Dermis microvascular lymphatic vessel endothelial cell (primary cell): ENCODE results near the gene TES. TPM values are rescaled to one million over a fixed set of nuclear protein-coding genes. Genes with fewer than 3 reads are reported as not detected.
"Not testable (repeated sequence)": the region's sequence is repeated elsewhere in the genome, so short reads cannot be mapped to it uniquely, and the experiment has no call there.

Source experiments
- DNase-seq, 2 donors: peaks; one replicate each; pipeline versions ENCODE4 v3.0.0 to v3.0.0-alpha.2; 2010; ENCODE audit warnings: low read depth in 2 of 2
- total RNA-seq: library from RNA; depleted of rRNA; stranded (reverse); fragments of >200 nt; gene quantifications from 2 replicates; pipeline ENCODE4 v1.2.1, GENCODE V29; 2014

The TES gene
- total RNA-seq, 1 donor from 2014 or later, result 89.5 TPM

DNA sequence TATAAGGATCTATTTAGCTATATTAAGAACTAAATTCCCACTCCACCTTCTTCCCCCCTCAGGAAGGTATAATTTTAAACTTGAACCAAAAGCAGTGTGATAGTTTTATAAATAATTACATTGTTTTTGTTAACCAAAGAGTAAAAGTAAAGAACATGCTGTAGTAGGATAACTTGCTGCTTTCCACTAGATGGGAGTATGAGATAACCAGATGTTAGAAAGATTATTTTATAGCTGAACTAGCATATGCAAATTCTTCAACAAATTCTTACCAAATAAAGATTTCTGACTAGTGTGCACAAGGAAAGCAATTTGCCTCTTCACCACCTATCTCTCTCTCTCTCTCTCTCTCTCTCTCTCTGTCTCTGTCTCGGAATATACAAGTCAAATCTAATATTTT is 31.8 kb downstream of the TES start:
- DNase-seq, result no peak

DNA sequence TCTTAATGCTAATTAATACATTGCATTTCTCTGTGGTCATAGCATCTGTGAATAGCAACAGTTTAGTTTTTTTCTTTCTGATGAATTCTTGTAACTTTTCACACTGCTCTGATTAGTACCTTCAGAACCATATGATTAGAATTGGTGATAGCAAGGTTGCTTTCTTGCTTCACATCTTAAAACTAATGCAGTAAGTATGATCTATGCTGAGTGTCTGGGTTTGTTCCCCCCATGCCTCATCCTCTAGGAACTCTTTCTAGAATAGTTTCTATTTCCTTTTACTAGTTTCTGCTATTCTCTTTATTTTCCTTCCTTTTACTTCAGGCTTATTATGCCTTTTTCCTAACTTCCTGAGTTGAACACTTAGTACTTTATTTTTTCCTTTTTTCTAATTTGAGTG is 32.4 kb downstream of the TES start:
- DNase-seq, result no peak

DNA sequence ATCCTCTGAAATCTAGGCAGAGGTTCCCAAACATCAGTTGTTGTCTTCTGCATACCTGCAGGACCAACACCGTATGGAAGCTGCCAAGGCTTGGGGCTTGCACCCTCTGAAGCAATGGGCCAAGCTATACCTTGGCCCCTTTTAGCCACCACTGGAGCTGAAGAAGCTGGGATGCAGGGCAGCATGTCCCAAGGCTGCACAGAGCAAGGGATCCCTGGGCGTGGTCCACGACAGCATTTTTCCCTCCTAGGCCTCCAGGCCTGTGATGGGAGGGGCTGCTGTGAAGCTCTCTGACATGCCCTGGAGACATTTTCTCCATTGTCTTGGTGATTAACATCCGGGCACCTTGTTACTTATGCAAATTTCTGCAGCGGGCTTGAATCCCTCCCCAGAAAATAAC is 34.5 kb downstream of the TES start:
- DNase-seq, result not testable (repeated sequence)

DNA sequence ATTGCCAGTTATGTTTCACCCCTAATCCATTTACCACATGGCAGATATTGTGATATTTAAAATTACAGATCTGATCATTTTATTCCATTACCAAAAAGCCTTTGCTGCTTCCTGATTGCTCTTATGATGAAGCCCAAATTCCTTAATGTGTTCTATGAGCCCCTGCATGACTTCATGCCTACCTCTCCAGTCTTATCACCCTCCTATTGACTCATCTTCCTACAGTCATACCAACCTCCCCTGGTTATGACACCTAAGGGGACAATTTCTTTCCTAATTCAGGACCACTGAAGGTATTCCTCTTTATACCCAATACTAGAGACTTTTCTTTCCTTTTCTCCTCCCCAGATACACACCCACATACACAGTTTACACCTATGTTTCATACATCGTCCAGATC is 36.0 kb downstream of the TES start:
- no peak for DNase-seq

DNA sequence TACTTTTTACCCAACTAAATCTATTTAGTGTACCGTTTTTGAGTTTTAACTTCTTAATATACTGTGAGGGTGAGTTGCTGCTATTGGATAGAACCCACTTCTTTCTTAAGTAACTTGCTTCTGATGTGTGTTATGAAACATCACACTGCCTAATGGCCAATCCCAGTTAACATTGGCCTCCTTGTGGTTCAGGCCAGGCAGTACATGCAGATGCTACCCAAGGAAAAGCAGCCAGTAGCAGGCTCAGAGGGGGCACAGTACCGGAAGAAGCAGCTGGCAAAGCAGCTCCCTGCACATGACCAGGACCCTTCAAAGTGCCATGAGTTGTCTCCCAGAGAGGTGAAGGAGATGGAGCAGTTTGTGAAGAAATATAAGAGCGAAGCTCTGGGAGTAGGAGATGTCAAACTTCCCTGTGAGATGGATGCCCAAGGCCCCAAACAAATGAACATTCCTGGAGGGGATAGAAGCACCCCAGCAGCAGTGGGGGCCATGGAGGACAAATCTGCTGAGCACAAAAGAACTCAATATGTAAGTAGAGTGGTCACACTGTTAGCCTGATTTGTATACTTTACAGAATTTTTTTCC is 39.7 kb downstream of the TES start:
- DNase-seq, result peak in 1 of 2 donors; percentile 72

DNA sequence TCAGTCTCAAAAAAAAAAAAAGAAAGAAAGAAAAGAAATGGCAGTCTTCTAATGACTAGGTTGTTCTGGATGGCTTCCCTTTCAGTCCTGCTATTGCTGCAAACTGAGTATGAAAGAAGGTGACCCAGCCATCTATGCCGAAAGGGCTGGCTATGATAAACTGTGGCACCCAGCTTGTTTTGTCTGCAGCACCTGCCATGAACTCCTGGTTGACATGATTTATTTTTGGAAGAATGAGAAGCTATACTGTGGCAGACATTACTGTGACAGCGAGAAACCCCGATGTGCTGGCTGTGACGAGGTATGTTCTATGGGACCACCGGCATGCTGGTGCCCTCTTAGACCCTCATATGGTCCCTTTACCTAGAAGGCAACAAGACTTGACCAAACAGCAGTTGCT is 41.3 kb downstream of the TES start:
- no peak for DNase-seq

DNA sequence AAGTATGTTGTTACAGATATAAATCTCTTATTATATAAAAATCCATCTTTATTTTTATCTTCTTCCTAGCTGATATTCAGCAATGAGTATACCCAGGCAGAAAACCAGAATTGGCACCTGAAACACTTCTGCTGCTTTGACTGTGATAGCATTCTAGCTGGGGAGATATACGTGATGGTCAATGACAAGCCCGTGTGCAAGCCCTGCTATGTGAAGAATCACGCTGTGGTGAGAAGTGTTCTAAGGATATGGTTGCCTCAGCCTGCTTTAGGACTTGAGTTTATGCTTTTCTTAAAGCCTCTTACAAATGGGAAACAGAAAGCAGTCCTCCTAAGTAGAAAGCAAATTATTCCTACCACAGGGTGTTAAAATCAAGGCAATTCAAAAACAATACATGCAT is 41.9 kb downstream of the TES start:
- DNase-seq, result no peak

DNA sequence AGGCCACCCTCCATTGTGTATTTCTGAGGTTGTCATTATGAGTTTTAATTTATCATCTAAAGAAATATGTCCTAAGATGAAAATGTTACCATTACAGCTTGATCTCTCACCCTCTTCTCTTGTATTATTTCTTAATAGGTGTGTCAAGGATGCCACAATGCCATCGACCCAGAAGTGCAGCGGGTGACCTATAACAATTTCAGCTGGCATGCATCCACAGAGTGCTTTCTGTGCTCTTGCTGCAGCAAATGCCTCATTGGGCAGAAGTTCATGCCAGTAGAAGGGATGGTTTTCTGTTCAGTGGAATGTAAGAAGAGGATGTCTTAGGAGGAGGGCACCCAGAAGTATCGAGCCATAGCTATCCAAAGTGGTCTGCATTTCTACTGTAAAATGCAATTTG is 46.8 kb downstream of the TES start:
- no peak for DNase-seq

DNA sequence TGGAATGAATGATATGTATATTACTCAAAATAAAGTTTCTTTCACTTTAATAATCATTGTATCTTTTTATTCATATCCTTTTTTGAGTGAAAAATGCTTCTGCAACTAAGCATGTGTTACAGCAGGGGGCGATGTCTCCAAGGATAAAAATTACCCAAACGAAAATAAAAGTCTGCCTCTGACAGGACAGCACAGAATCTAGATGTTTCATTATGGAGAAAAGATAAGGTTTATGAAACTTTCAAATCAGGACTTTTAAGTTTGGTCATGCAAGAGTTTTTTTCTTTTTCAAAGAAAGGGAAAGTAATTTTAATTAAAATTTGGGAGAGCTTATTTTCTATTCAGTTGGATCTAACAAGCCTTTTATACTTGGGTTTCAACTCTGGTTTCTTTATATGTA is 48.4 kb downstream of the TES start:
- peak; percentile 75 to 81 for DNase-seq

DNA sequence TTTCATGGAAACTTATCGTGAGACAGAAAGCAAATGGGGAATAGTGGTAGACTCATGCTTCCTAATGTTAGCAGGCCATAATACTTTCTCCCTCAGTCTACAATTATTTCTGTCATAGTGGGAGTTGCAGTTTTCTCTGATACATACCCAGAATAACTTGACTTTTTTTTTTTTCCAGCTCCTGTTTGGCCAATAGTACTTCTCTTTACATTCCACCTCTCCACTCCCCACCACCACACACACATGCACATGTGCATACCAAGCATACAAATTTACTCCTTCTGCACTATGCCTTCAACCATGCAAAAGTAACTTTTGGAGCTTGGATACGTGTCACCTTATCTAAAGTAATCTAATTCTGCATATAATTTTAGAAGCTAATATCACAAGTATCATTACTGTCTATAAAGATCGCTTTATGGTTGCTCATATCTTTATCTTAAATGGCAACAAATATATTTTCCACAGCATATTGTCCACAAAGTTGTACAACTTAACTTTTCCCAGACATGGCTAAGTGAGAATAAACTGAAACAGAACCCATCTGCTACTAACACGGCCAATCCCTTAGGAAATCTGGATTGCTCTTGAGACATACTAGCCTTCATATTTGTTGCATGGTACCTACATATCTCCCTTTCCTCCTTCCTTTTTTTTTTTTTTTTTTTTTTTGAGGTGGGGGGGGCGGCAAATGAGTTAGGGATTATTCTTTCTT is 49.0 kb downstream of the TES start:
- no peak for DNase-seq

DNA sequence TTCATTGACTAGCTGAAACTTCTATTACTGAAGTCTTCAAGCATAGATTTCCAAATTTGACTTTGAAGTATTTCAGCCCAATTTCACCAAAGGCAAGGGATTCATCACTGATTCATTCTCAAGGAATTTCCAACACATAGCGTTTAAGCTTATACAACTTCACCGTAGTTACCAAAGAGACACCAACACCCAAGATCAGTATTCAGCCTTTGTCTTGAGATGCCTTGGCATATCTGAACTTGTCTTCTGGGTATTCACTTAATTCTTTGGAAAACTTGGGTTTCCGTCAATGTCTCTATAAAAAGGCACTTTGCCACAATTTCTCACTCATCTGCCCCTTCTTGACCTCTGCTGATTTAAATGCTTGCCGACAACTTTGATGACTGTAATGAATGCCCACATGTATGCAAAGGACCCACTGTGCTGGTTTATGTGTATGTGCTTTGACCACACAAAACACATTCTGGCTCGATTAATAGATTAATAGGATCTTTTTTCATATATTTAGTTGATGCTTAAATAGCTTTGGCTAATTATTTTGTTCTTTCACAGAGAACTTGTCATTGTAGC is 49.6 kb downstream of the TES start:
- DNase-seq, result peak in 1 of 2 donors; percentile 47

DNA sequence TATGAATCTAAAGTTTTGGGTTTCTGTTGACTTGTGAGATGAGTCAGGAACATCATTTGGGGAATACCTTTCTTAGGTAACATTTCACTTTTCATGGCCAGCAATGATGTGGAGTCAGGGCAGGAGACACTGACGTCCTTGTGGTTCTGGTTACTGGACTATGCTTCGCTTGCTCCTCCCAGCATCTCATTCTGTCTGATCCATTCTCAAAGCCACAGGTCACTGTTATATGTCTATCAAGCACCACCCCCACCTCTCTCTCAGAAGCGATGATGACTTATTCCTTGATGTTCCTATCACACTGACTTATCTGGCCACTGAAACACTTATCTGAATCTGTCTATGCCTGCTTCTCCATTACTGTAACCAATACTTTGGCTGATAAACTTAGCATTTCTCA is 51.6 kb downstream of the TES start:
- no peak for DNase-seq

DNA sequence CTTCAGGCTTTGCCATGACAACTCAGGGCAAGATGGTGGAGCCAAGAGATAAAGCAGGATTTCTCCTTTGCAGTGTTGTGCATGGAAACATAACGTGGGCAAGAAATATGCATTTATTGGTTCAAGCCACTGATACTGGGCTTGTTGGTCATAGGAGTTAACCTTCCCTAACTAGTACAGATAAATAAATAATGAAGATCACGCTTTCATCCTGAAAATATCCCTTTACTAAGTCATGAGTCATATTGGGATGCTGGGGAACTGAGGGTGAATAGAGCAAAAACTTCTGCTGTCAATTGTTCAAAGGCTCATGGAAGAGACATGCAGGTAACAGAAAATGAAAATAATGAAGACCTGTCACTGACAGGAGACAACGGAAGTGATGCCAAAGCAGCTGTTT is 55.5 kb downstream of the TES start:
- no peak for DNase-seq

DNA sequence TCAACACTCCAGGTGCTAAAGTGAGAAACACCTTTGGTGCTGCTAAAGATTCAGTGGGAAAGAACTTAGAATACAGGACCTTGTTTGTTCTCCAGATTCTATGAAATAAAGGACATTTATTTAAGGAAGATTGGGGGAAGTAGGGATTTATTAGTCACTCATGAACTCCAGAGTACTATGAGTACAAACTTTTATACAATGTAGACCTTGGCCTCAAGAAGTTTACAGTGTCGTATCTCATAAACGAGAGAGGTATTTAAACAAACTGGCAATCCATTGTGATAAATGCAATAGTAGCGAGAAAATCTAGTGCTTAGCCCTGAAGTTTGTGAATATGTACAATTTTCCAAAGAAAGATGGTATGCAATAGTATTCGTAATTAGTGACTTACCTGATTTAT is 59.1 kb downstream of the TES start:
- DNase-seq, result no peak

DNA sequence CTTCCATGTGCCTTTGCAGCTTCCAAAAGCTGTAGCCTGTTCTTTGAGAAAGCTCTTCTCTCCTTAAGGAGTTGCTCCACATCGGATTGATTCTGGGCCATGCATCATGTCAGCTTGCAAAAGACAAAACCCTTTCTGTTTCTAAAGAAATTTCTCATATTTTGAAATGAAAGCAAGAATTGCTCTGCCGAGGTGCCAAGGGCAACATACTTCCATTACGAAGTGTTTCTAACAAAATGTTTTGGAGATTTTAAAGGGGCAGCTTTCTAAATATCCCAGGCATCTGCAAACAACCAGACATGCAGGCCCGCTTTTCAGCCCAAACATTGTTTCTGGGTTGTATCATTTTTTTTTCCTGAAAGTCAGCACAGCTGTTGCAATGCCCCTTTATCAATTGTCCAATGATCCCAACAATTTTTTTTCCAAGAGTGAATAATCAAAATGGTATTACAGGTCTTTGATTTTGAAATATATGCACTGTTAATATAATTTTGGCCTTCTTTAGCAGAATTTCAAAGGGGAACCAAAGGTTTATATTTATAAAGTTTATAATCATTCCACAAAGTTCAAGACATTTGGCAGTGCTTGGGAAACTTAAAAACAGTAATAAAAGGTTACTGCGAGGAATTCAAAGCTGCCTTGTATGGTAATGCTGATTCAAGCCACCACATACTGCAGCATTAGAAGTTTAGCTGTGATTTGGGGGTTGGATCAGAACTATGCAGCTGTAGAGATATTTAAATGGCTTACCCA is 61.0 kb downstream of the TES start:
- DNase-seq, result no peak

DNA sequence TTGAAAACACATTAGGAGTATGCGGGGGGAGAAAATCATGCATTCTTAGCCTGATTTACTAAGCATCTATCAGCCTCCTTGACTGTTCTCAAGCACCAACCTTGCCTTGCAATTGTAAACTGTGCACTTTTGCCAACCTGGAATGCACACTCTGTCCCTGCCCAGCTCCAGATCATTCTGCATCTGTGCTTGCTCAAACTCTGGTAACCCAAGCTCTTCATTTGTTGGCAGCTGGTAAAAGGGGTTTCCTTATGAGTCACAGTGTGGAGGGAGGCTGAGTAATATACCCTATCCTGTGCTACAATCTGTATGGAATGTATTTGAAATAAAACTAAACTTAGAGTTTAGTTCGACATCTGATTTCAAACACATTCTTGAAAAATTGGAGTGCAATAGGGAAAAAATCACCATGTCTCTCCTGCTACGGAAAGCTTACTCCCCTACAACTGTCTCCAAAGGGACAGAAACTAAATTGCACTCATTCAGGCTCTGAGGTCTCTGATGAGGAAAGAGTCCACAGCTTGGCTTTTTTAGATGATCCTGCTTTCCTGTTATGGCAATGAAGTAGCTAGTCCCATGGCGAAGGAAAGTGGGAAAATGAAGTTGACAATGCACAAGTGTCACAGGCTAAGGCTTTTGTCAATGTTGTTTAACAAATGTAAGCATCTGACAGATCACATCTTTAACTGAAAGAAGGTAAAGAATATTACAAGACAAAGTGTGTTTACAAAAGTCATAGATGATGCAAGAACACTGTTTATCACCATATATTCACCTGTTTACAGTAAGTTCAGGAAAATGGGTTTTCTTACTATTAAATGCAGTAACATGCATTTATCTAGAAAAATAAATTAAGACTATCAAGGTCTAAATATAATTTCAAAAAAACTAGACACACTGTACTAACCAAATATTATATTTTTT is 61.9 kb downstream of the TES start:
- peak; percentile 78 to 96 for DNase-seq

DNA sequence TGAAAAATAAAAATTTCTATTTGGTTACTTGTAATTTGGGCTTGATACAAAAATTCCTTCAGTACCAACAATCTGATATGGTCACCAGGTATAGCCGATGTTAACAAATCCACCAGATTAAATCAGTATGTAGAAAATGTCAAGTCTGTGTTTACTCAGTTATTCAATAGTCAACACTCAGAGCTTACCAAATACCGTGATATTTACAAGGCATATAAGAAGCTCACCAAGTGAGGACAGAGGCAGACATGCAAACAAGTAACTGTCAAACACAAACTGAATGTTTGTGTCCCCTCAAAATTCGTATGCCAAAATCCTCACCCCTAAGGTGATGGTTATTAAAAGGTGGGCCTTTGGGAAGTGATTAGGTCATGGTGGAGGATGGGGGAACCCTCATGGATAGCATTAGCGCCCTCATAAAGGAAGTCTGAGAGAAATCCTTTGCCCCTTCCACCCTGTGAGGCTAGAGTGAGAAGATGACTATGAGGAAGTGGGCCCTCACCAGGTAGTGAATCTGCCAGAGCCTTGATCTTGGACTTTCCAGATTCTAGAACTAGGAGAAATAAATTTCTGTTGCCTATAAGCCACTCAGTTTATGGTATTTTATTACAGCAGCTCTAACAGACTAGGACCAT is 63.1 kb downstream of the TES start:
- no peak for DNase-seq

DNA sequence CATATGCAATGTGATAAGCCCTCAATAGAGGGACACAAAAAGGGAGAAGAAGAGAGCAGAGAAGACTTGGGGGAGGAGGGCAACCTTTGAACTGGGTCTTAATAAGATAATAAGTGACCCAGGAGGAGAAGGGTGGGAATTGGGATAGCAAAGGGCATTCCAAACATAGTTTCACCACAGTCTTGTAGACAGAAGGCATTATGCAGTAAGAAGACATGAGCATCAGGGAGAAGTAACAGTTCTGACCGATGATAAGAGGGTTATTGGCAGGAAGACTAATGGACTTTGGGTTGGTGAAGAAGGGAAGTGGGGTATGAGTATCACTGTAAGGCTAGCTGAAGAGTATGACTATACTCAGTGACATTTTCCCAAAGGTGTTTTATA is 63.6 kb downstream of the TES start:
- DNase-seq, result no peak

DNA sequence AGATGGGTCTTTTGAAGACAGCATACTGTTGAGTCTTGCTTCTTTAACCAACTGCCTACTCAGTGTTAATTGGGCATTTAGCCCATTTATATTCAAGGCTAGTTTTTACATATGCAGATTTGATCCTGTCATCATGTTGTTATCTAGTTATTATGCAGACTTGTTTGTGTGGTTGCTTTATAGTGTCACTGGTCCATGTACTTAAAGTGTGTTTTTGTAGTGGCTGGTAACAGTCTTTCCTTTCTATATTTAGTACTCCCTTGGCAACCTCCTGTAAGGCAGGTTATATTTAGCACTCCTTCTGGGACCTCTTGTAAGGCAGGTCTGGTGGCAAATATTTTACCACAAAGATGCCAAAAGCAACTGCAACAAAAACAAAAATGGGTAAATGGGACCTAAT is 66.7 kb downstream of the TES start:
- no peak for DNase-seq

DNA sequence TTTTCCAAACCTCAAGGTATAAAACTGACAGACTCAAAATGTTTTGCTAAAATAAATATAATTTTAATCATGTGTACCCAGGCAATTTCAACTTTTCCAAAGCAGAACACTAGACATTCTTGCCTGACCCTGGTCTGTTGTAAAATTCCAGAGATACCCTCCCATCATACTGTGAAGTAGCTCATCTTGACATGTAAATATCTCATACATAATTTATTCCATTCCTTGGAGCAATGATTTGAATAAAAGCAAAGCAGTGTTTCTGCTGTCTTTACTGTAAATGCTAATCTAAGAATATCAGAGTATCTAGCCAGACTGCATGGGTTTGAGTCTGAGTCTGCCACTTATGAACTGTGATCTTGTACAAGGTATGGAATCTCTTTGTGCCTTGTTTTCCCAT is 68.9 kb downstream of the TES start:
- no peak for DNase-seq

DNA sequence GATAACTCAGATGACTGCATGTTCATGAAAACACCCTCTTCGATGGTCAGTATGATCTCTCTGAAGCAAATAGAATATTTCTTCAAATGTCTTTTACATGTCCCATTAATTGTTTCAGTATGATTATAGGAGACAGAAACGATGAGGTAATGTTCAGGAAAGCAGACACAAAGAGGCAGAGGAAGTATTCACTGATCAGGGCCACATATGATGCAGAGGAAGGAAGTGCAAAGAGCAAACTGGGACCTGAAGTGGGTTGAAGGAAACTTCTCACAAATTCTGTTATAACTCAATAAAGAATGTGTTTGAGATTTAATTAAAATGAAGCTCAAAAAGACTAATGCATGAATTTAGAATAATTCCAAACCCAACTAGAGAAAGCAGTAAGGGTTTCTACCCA is 70.5 kb downstream of the TES start:
- DNase-seq, result peak; percentile 55 to 79
